ENCODE measurements around the gene MPEG1.

MPEG1 gene

GRCh38 chr11:59212744-59213631 lies at the start of gene MPEG1:
MPEG1 (minus strand) TSS chr11:59212927; CDS start chr11:59212865, 62 bp downstream.
- no peak for DNase-seq (ENCODE audit: low read depth)

DNA sequence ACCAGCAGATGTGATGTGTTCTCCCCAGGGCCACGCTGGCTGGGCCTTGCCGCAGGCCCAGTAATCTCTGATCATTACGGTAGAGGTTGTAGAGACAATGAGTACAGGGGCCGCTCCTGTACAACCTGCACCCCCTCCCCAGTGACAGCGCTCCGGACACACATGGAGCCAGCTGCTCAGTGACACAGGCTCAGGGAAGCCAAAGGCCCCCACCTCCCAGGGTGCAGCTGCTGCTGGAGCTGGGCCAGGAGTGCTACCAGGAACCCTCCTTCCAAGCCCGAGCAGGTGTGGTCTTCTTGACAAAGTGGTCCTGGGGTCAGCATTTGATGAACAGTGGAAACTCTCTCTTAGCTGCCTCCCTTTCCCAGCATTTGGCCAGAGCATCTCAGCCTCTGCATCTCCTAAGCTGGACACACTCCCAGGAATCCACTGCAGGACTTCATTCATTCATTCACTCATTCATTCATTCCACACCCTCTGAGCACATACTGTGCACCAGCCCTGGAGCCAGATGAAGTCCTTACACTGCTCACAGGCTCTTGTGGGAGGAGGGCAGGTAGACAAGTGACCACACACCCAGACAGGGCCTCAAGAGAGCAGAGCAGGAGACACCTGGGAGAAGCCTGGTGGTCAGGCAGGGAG lies 49.6 kb upstream of the MPEG1 start:
- DNase-seq (ENCODE audit: low read depth) = no peak

- no peak for DNase-seq (ENCODE audit: low read depth)
Measured at GRCh38 chr11:59261150-59261549, 48.4 kb upstream of the MPEG1 start.

GRCh38 chr11:59259867-59260475 lies 47.2 kb upstream of the MPEG1 start:
- DNase-seq (ENCODE audit: low read depth) = no peak

- DNase-seq (ENCODE audit: low read depth) = no peak
Measured at GRCh38 chr11:59259047-59259446, 46.3 kb upstream of the MPEG1 start.

- no peak for DNase-seq (ENCODE audit: low read depth)
Measured at GRCh38 chr11:59255281-59255680, 42.6 kb upstream of the MPEG1 start.

DNA sequence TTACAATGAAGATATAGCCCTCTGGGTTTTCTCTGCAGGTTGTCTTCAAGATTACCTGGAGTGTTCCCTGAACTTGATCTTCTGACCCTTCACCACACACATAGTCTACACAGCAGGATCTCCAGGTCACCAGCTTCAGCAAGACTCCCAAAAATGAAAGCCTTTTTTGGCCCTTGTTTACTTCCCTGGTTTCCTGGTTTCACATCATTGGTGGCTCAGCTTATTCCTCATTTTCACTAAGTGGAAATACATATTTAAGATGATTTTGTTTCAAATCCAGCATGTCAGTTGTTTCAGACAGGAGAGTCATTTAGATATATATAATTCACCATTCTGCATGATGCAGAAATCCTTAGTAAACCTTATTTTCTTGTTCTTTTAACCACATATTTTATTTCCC lies 41.6 kb upstream of the MPEG1 start:
- no peak for DNase-seq (ENCODE audit: low read depth)

DNA sequence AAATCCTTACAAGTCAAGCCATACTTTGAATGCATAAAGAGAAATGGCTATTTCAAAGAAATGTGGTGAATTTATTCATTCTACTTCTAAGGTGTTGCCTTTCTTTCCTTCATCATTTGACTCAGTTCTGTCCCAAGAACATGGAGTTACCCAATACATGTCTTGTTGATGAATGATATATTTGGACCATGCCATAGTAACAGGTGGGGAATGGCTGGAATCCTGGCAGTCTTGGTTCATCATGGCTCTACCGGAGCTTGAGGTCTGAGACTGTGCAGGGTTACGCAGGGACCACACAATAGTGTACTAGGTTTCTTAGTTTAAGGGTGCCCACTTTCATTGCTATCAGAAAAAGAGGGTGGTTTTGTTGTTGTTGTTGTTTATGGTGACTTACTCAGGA lies 40.3 kb upstream of the MPEG1 start:
- DNase-seq (ENCODE audit: low read depth) = no peak

- DNase-seq (ENCODE audit: low read depth) = no peak
Measured at GRCh38 chr11:59249535-59249934, 36.8 kb upstream of the MPEG1 start.

DNA sequence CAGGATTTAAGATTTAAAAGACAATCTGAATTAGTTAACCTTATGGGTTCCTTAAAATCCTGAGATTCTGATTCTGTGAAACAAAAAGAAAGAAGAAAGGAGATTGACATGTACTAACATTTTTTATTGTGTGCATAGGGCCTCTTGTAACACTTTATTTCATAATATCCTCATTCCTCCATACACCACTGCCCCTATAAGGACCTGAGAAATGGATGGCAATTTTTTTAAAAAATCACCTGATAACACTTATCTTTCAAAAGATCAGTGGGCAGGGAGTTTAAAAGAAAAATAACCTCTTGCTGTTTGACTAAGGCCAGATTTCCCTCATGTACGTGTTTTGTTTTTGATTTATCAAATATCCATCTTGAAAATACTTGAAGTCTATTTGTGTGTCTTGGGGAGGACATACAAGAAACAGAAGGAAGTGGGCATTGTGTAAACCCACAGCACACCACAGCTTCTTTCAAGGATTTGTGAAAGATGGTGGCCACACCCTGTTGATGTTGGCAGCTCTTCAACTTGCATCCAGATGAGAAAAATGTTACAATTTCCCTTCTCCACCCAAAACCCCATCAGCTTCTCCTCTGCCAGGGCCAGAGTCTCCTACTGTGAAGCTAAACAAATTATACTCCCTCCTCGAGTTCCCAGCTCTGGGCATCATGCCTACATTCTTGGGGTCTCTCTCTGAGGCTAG lies 35.0 kb upstream of the MPEG1 start:
- peak; percentile 90 for DNase-seq (ENCODE audit: low read depth)

DNA sequence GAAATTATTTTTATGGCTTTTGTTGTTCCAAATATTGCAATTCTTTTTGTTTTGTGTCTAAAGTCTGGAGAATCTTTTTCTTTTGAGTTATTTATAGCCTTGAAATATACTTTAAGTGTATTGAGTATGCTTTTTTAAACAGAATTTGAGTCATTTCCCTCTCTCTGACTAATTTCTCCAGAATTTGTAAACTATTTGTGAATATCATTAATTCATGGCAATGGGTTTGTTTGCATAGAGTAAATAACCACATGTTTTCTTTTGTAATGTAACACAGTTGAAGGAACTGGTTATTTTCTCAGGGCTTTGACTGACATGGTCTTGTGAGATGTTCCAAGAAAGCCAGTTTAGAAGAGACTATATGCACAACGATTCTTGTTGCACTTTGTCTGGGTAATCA lies 30.9 kb upstream of the MPEG1 start:
- DNase-seq (ENCODE audit: low read depth) = no peak

- DNase-seq (ENCODE audit: low read depth) = no peak
Measured at GRCh38 chr11:59240322-59240721, 27.6 kb upstream of the MPEG1 start.

- no peak for DNase-seq (ENCODE audit: low read depth)
Measured at GRCh38 chr11:59226396-59226795, 13.7 kb upstream of the MPEG1 start.

DNA sequence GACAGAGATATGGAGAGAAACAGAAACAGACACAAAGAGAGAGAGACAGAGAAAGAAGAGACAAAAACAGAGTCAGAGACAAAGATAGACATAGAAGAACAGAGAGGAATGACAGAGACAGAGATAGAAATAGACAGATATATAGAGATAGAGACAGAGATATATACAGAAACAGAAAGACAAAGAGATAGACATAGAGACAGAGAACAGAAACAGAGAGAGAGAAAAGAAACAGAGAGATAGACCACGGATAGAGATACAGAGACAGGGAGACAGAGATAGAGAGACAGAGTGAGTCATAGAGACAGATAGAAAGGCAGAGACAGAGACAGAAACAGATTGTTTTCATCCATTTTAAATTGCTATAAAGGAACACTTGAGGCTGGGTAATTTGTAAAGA lies 12.3 kb upstream of the MPEG1 start:
- no peak for DNase-seq (ENCODE audit: low read depth)

DNA sequence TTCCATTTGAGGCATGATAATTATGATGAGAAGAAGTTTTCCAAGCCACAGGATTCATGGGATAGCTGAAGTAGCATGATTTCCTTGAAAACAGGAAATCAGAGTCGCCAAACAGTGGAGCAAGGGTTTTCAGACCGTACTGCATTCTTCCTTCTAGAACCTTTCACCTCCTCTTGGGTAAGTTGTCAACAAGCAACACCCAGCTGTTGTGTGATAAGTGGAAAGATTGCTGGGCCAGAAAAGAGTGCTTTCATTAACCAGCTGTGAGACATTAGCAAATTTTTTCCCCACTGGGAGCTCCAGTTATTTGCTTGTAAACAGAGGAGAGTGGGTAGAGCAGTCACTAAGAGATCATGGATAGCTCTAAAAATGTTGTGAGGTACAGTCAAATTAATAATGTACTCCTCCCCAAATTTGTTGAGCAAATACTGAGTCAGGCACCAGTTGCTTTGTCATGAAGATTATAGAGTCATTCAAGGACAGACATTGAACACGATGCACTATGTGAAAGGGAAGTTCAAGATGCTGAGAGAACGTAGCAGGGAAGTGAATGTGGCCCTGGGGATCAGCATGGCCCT lies 11.7 kb upstream of the MPEG1 start:
- no peak for DNase-seq (ENCODE audit: low read depth)

DNA sequence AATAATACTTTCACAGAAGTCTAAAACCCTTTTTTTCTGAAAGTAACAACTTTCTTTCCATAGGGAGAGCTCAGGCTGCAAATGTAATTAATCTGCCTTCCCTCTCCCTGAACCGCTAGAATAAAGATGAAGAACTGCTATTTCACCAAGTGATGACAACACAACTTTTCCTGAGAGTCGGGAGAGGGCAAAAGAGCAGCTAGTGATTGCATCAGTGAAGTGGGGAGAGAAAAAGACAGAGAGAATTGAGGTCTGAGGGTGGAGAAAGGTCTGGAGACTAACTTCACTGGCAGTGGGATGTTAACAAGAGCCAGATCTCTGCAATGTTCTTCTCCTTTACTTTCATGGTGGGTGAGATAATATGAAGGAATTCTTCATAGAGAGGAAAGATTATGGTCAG lies 10.9 kb upstream of the MPEG1 start:
- no peak for DNase-seq (ENCODE audit: low read depth)

GRCh38 chr11:59223177-59223576 lies 10.4 kb upstream of the MPEG1 start:
- no peak for DNase-seq (ENCODE audit: low read depth)

DNA sequence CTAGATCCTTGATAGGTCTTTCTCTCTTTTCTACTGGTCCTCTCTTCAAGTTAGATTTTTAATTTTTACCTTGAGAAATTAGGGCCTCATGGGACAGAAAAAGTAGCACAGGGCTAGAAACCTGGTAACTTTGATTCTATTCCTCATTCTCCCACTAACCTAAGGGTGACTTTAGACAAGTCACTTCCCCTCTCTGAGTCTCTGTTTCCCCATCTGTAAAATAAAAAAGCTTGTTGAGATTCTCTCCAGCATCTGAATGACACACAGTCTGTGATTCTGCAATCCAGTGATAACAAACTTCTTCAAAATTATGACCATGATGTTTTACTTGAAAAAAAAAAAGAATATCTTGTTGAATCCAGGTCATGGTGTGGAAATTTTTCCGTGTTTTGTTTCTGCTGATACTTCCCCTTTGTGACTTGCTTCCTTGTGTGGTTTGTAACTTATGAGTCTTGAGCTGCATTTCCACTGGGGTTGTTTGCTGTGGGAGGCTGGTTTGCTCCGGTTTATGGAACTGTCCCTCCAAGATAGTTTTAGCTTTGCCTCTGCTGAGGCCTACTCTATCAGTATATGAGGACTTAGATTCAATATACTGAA lies 9.8 kb upstream of the MPEG1 start:
- no peak for DNase-seq (ENCODE audit: low read depth)

DNA sequence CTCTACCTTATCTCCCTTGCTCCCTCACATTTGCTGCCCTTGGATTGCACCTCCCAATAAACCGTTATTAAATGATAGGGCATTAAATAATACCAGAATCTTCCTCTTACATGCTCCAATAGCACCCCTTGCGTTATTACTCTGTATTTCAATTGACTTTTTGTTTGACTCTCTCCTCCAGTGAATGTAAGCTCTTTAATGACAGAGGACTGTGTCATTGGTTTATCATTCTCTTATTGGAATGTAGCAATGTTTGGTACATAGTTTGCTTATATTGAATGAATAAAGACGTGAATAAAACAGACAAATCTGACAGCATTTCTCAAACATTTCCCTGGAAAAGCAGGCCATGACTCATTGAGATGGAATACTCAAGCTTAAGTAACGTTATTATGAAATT lies 8.7 kb upstream of the MPEG1 start:
- peak; percentile 74 for DNase-seq (ENCODE audit: low read depth)

- DNase-seq (ENCODE audit: low read depth) = no peak
Measured at GRCh38 chr11:59219836-59220235, 7.1 kb upstream of the MPEG1 start.

GRCh38 chr11:59218893-59219292 lies 6.2 kb upstream of the MPEG1 start:
- no peak for DNase-seq (ENCODE audit: low read depth)

DNA sequence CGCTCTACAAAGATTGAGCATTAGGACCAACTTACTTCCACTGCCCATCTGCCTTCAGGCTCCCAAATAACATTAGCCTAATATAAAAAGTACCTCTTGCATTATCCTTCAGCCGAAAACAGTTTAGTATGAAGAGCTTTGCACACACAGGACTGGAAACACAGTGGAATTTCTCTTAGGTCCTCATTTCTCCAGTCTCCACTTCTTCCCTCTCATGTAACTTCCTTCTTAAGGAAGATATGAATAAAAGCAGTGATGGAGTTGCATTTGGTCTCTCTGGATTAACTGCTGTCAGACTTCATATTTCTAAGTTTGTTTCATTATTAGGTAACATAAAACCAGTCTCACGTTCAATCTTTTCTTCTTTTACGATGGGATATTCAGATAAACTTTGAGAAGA lies 5.6 kb upstream of the MPEG1 start:
- no peak for DNase-seq (ENCODE audit: low read depth)

Data from HS-27A (cell line).